ENCODE results near the gene NAPEPLD.
"Not testable (repeated sequence)": the region's sequence is repeated elsewhere in the genome, so short reads cannot be mapped to it uniquely, and the experiment has no call there.

NAPEPLD gene

GRCh38 chr7:103143868-103144267 is 5.0 kb downstream of the NAPEPLD start:
- DNase-seq, result no peak

- DNase-seq, result no peak
These were observed 6.4 kb downstream of the NAPEPLD start for GRCh38 chr7:103142494-103142893.

GRCh38 chr7:103141753-103142404 is 7.0 kb downstream of the NAPEPLD start:
- DNase-seq, result no peak

GRCh38 chr7:103140685-103141084 is 8.2 kb downstream of the NAPEPLD start:
- DNase-seq, result no peak

- DNase-seq, result no peak
These were observed 8.8 kb downstream of the NAPEPLD start for GRCh38 chr7:103140061-103140460.

- DNase-seq, result no peak
These were observed 13.9 kb downstream of the NAPEPLD start for GRCh38 chr7:103134836-103135554.

- no peak for DNase-seq
These were observed 15.8 kb downstream of the NAPEPLD start for GRCh38 chr7:103132995-103133688.

GRCh38 chr7:103130901-103131624 is 17.8 kb downstream of the NAPEPLD start:
- no peak for DNase-seq

GRCh38 chr7:103129702-103130549 is 19.0 kb downstream of the NAPEPLD start:
- DNase-seq, result no peak

GRCh38 chr7:103127006-103127405 is 21.9 kb downstream of the NAPEPLD start:
- DNase-seq, result no peak

- DNase-seq, result no peak
These were observed 24.4 kb downstream of the NAPEPLD start for GRCh38 chr7:103124429-103124979.

GRCh38 chr7:103123529-103123928 is 25.4 kb downstream of the NAPEPLD start:
- DNase-seq, result no peak

- no peak for DNase-seq
These were observed 27.3 kb downstream of the NAPEPLD start for GRCh38 chr7:103121641-103122040.

- DNase-seq, result no peak
These were observed 28.5 kb downstream of the NAPEPLD start for GRCh38 chr7:103120362-103120761.

GRCh38 chr7:103119791-103120291 is 29.1 kb downstream of the NAPEPLD start:
- no peak for DNase-seq

- DNase-seq, result no peak
These were observed 31.4 kb downstream of the NAPEPLD start for GRCh38 chr7:103117465-103117864.

GRCh38 chr7:103116991-103117390 is 31.9 kb downstream of the NAPEPLD start:
- DNase-seq, result no peak

GRCh38 chr7:103116511-103116910 is 32.4 kb downstream of the NAPEPLD start:
- DNase-seq, result no peak

- no peak for DNase-seq
These were observed 33.1 kb downstream of the NAPEPLD start for GRCh38 chr7:103115771-103116170.

- DNase-seq, result no peak
These were observed 34.3 kb downstream of the NAPEPLD start for GRCh38 chr7:103114576-103115008.

GRCh38 chr7:103113164-103113563 is 35.7 kb downstream of the NAPEPLD start:
- DNase-seq, result no peak

GRCh38 chr7:103106703-103107070 is 42.2 kb downstream of the NAPEPLD start:
- DNase-seq, result not testable (repeated sequence)
